NCI-H526 treated with DMSO at 0.1 percent for 48 hours (cell line): Measurements from ENCODE around the gene NAV2.

ENCODE experiments used
- DNase-seq: peaks from one replicate; lab custom pipeline; 2025; lab: John Stamatoyannopoulos, UW

The NAV2 gene

DNA sequence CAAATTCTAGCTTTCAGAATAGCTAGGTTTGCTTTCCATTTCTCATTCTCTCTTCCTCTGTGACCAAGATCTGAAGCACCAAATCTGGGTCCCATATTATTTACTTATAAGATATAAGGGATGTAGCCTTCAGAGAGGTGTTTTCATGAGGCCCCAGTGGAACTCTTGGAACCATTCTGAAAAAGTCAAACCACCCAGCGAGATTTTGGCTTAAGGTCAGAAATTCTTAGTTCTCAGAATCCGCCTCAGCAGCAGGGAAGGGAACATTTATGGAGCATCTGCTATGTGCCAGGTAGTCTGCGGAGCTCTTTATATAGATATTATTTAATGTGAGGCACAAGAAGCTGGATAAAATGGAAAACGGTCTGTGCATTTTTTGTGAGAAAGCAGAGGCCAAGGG, 6.3 kb downstream of the NAV2 start:
- DNase-seq: no peak

DNA sequence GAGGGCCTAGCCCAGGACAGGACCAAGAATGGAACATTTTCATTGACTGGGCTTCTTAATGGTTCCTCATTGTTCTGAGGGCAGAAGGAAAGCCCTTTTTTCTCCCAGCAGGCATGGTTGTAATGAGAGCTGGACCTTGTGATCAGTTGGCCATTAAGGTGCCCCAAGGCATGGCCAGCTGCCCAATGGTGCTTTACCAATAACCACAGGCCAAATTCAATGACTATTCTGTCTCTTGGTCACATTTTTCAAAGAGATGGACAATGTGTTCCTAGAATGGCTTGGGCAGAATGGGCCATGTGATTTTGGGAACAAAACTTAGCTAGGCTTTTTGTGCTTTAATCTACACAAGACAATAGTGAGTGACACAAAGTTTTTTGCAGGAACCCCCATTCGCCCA, 7.3 kb downstream of the NAV2 start:
- no peak for DNase-seq

DNA sequence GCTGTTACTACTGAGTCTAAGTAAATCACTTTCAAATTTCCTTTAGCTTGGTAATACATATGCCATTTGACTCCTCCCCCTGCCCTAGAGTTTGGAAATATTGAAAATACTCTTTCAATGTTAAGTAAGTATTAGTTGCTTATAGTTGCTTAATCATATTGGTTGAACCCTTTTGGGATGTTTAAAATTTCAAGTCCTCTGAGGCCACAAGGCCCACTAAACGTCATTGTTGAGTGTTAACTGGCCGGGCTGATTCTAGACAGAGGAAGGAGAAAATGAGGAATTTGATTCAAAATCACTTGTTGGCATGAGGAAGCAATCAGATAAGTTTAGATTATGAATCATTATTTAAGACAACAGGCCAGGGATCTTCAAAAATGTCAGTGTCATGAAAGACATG, 8.5 kb downstream of the NAV2 start:
- DNase-seq: no peak

DNA sequence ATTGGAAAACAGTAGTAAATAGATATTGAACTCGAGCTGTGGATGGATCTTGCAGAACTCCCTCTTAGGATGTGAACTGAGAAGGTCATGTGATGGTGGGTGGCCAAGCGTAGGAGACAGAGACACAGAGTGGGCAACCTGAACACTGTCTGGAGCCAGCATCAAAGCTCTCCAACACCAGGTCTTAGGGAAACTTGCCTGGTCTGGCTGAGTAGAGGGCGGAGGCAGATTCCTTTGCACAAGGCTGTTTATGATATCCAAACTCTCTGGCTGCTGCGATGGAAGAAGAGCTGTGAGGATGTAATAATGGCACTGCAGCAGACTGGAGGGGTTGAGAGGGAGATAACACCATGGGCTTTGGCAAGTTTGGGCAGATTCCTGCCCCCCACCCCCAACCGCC, 10.1 kb downstream of the NAV2 start:
- no peak for DNase-seq

DNA sequence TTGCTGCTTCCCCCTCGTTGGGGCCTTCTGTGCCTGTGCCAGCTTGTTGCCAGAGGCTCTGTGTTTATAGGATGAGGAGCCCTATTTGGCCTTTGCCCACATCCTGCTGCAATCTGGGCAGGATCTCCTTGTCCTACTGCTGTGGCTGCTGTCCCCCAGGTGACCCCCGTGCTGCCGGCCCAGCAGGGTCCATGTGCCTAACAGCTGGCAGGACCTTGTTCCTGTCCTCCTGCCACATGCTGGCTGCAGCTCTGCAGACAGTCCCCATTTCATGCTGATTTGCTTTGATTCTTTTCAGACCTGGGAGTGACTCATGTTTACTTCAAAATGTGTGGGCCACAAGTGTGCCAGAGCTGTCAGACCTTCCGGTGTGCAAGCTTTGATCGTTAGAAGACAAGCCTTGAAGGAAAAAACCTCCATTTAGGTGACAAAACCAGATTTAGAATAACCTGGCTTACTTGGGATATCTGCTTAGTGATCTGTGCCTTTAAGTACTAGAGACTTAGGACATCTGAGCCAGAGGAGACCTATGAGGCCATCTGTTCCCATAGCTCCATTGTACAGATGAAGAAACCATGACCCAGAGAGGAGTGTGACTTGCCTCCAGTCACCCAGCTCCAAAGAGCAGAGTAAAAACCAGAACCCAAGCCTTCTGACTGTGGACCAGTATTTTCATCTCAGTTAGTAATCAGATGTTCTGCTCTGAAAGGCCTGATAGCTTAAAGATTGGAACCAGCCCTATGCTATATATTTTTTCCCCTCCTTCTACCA, 11.1 kb downstream of the NAV2 start:
- DNase-seq: no peak

DNA sequence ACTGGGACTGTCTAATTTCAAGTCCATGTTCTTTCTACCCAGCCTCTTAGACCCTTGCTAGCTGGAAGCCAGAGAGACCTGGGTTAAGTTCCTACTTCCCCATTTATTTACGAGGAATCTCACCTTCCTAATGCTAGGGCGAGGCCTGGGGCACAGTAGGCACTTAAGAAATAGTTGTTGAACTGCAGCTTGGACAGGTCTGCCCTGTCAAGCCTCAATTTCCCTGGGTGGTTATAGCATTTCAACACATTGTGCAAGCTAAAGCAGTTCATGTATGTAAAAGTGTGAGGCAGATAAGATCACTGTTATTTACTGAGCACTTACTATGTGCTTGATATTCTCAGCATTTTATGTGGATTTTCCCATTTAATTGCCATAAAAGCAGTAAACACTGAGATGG, 12.1 kb downstream of the NAV2 start:
- no peak for DNase-seq

DNA sequence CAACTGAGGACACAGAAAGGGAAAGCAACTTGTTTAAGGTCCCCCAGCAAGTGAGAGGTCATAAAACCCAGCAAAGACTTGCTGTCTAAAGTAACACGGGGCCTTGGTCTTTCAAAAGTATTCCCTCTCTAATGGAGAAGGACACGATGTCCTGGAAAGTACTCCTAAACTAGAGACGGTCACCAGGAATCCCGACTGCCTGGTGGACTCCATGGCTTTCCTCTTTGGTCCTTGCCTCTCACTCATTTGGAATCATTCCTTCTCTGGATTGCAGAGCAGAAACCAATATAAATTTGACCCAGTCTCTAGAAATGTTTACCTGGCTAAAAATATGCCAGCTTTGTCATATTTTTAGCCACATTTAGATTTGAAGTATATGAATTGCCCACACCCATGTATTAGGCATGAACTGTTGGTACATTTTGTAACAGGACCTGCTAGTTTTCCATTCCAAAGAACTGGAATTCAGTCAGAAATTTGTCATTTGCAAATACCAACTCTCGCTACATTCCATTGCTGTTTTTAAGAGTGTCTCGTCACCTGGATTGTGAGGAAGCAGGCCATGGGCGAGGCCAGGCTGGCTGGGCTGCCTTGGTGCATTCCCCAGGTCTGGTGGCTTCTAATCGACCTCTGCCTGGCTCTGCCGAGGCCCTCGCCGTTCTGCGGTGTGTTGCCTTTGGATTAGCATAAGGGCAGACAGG, 12.9 kb downstream of the NAV2 start:
- DNase-seq: no peak

DNA sequence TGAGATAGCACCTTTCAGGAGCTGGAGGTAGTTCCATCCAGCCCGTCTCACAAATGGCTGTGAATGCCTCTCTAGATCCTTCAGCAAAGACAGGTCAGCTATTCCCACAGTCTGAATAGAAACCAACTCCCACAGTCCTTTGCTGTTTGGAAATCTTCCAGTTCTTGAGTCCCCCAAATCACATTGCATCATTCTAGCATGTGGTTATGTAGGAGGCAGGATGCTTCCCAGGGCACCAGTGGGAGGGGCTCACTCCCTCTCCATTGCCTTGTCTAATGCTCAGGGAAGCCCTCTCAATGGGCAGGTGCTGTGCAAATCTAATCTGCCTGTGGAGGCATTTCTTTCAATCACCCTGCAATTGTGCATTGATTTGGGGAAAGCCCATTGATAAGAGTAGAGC, 14.6 kb downstream of the NAV2 start:
- DNase-seq: no peak

DNA sequence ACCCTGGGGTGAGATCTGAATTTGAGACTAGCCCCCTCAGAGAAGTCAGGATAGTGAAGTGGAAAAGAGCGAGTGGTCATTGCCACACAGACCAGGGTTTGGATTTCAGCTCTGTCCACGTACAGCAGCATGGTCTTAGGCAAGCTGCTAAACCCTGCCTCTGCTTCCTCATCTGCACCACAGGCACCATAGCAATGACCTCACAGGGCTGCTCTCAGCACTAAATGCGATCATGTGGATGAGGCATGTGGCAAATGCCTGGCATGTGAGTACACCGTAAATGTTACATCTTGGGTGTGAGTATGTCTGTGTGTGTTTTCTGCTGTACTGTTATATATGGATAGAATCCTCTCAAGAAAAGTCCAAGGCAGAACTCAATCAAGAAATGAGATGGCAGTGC, 15.8 kb downstream of the NAV2 start:
- no peak for DNase-seq

DNA sequence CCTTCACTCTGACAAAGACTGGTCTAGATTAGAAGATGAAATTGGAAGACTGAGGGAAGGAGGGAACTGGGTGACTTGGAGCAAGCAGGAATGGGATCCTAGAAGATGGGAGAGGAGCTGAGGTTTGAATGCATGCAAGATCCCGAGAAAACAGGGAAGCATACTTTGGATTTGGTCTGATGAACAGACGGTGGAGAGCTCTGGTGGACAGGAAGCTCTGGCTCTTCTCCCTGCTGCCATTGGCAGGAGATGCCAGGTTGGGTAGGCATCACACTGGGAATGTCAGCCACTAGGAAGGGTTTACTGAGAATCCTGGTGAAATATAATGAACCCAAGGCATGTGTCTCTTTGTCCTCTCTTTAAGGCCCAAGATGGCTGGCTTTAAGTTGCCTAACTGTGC, 16.5 kb downstream of the NAV2 start:
- DNase-seq: no peak

DNA sequence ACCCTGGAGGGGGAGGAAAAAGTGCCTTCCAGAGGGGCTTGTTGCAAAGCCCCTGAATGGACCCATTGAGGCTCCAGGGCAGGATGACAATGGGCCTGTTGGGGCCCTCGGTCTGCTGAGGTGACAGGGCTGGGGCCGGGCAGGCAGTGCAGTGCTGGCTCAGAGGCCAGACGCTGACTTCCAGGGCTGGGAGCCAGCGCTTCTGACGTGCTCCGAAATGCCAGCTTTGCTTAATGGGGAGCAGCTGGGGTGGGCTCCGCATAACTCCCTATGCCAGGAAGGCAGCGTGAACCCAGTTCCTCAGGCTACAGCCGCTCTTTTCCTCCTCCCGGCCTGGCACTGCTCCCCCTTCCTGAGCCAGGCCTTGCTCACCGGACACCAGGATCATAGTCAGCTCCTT, 17.7 kb downstream of the NAV2 start:
- no peak for DNase-seq

DNA sequence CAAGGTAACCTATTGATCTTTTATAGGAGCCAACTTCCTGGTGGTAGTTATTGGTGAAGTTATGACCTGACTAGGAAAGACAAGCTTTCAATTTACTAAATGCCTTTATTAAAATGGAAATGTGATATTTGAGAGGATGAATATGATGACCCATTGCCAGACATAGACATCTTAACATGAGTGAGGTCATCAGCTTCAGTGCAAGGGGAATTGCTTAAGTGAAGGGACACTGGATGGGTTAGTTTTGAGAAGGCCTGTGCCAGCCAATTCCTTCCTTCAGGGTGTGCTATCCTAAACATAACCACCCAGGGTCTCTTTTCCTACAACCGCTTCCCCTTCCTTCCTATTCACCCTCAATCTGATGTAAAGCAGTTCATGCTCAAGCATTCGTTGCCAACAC, 21.5 kb downstream of the NAV2 start:
- DNase-seq: no peak

DNA sequence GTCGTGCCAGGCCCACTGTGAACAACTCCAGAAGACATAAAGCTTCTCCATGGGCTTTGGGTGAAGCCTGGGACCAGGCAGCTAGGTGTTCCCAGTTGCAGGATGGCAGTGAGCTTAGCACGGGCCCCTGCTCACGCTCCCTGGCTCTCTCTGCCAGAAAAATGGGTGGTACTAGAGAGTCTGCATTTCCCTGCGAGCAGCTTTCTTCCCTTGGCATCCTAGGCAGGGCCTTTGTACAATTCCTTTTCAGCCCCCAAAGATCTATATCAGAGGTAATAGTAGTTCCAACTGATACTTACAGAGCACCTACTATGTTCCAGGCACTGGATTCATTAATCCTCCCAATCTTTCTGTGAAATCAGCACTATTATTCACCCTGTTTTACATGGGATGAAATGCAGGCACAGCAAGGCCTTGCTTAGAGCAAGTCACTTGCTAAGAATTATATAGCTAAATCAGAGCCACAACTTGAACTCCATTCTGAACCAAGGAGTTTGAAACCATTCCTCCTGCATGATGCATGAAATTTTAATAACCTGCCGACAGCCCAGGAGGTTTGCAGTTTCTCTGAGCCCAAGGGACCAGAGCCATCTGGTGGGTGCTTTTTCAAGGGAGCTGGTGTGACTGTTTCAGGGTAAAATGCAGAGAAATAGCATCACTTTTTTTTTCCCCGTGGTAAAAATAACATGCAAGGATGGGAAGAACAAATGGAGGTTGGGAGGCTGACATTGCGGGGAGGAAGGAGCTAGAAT, 22.7 kb downstream of the NAV2 start:
- DNase-seq: no peak

DNA sequence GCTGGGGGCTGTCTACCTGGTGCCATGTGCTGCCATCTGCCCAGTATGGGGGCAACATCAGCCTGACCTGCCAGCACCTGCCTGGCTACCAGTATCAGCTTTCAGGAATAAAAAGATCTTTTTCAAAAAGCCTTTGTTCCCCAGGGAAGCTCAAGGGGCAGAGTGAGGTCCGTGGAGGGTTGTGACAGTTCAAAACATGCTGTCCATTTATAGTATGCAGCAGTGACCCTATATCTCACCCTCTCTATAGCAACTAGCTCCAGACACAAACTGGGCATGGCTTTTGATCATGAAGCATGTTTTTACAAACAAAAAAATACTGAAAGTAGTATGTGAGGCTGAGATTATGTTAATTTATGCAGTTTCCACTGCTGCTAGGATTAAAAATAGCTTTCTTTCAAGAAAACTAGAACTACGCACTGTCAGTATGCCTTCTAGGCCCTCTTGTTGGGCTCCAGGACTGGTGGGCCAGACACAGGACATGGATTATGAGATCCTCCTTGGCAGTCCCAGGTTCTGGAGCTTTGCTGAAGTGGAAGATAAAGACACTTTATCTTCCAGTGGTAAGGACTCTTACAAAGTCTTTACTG, 23.4 kb downstream of the NAV2 start:
- DNase-seq: no peak

DNA sequence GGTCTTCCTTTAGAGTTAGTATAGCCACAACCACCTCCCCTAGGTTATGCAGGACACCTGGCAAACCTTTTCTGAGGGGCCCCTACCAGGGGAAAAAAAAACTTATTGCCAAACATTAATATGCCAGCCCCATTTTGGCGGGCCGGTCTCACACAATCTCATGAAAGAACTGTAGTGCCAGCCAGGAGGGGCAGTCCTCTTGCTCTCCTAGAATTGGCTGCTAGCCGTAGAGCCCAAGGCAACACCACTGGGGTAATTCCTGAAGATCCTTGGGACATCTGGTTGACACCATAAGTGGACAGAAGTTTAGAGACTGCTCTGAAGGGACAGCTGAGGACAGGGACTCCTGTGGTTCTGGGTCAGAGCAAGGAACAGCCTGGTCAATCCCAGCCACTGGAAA, 24.2 kb downstream of the NAV2 start:
- no peak for DNase-seq

DNA sequence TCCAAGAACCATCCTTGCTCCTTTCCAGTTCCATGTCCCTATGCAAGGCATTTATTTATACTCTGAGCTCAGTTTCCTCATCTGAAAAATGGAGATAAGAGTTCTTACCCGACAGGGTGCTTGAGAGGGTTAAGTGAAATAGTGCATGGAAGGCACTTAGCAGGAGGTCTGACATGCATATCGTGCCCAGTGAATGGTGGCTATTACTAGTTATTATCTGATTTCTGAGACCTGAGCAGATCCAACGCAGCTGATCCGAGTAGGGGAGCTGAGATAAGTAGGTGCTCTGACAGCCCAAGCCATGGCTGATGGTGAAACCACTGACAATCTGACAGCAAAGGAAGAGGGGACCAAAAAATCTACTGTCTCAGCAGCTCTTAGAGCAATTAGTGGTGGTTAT, 24.9 kb downstream of the NAV2 start:
- no peak for DNase-seq

DNA sequence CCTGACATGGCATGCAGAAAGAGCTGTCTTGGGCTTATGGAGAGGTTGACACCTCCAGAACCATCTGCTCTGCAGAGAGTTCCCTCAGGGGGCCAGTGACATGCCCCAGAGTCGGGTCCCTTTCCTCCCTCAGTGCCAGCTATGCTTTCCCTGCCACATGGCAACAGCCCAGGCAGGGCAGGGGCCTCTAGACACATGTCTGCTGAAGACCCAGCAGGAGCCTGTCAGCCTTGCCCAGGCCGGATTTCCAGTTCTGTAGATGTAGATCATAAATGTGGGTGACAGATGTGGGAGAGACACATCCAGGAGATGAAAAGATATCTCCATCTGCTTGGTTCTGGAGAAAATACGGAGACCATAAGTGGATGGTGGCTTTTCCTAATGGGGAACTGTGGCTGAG, 25.5 kb downstream of the NAV2 start:
- DNase-seq: no peak

DNA sequence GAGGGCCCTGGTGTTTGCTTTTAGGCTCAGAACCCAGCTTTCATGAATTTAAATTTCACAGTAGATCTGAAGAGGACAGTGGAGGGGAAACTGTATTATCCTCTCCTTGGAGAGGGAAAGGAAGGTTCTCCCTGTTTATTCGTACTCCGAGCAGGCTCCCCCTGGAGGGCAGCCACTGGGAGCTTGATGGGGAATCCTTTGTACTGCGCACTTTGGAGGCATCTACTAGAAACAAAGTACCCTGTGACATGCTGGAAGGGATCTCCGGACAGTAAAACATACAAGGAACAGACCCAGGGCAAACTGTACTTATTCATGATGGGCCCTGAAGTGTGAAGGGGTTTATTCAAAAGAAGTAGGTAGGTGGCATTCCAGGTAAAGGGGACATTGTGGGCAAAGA, 27.2 kb downstream of the NAV2 start:
- no peak for DNase-seq

DNA sequence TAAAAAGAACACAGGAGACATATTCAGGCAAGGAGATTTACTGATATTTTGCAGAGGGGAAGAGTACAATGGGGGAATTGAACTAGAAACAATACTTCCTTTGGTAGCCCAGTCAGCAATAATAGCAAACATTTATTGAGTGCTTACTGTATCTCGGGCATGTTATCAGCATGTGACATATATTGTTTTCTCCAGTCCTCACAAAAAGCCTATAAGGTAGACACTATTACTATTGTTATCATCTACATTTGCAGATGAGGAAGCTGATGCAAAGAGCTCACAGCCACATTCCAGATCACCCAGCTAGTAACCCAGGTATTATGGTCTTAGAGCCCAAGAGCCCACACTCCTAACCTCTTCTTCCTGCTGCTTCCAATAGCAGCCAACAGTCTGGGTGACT, 27.9 kb downstream of the NAV2 start:
- no peak for DNase-seq

DNA sequence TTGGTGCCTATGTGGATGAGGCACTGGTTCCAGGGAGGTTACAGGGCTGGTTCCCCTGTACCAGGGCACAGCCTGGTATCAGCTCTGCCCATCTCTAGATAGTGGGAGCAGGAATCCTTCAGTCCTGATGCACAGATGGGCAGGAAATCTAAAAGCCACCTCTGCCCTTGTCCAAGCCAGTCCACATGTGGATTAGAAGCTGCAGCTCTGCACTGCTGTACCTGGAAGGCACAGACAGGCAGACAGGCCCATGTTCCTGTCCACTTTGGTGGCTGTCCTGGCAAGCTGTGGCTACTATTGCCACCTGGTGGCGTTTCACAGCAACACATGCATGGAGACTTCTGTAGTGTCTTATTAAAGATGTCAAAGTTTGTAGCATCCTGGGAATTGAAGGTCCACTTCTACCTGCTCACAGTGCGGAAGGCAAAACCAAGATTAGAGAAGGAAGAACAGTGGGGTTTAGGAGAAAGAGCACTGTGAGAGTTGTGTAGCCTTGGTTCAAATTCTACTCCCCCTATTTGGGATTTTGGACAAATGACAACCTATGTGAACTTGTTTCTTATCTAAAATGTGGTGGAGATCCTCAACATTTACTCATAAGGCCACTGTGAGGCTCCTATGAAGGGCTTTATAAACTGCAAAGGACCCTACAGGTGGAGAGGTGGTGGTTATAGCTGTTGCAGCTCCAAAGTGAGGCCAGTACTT, 30.1 kb downstream of the NAV2 start:
- peak; percentile 57 for DNase-seq

DNA sequence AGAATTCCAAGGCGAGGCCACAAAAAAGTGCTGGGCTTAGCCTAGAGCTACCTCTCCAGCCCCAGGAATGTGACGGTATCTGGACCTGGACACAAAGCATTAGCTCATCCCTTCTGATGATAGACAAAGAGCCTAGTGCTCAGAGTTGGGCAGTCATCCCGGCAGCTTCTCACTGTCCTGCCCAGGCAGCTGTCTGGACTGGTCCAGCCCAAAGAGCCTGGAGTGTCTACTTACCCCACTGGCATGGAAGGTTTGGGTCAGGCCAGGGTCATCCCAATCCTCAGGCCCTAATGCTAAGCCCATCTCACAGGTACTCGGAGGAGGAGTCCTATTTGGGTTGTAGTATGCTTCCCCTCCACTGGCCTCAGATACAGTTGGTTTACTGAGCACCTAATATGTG, 31.0 kb downstream of the NAV2 start:
- no peak for DNase-seq

DNA sequence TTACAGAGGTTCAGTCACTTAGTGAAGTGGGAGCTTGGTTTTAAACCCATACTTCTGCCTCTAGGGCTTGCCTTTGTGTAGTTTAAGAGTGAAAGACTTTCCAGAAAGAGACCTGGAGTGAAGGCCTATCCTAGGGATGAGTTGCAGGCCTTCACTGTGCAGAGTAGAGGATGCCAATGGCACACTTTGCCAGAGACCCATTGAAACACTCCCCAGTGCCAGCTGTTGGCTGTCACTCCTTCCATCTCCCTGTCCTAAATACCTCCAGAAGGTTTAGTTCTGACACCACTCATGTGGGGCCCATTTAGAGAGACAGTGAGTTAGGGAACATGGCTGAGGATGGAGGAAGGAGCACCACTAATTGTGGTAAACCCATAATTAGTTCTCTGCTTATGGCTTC, 31.5 kb downstream of the NAV2 start:
- no peak for DNase-seq
